WTC11 (cell line): ENCODE results near the gene CPSF2. TPM values are rescaled to one million over a fixed set of nuclear protein-coding genes. Genes with fewer than 3 reads are reported as not detected.

Source experiments
- ATAC-seq: fragments of 200-7000 bp; cut with Tn5 transposase; 2 replicates; pipeline ENCODE4 v1.10.0; 2021; ENCODE audit warnings: mild to moderate bottlenecking, moderate library complexity
- CTCF ChIA-PET: fragments of 300-600 bp; sonication (Branson Sonifier 250); formaldehyde crosslinking; loops from one replicate; lab custom pipeline; 2021; ENCODE audit warnings: antibody characterized with exemption; lab: Charles Lee
- POLR2A ChIA-PET: fragments of 350-600 bp; sonication (Branson Sonifier 250); formaldehyde crosslinking; loops from one replicate; lab custom pipeline; 2021; ENCODE audit warnings: antibody characterized with exemption; lab: Charles Lee
- DNase-seq: peaks from one replicate; pipeline ENCODE4 v3.0.0; 2021; ENCODE audit warnings: low spot score
- H3K27ac Mint-ChIP-seq: 2 replicates; pipeline ENCODE4 v1.8.0; 2021; ENCODE audit warnings: mixed read lengths
- H3K27me3 Mint-ChIP-seq: 2 replicates; pipeline ENCODE4 v1.8.0; 2021; ENCODE audit warnings: low read depth, mild to moderate bottlenecking, moderate library complexity, mixed read lengths
- H3K36me3 Mint-ChIP-seq: 2 replicates; pipeline ENCODE4 v1.8.0; 2021; ENCODE audit warnings: mixed read lengths
- H3K4me1 Mint-ChIP-seq: 2 replicates; pipeline ENCODE4 v1.8.0; 2022; ENCODE audit warnings: mixed read lengths
- H3K4me3 Mint-ChIP-seq: 2 replicates; pipeline ENCODE4 v1.8.0; 2021; ENCODE audit warnings: mild to moderate bottlenecking, moderate library complexity, mixed read lengths
- H3K9me3 Mint-ChIP-seq: 2 replicates; pipeline ENCODE4 v1.8.0; 2021; ENCODE audit warnings: mixed read lengths
- ATF1 ChIP-seq: sonication (generic); formaldehyde crosslinking; IDR thresholded peaks from 2 replicates; pipeline ENCODE4 v1.8.1; 2023; ENCODE audit warnings: mild to moderate bottlenecking, moderate library complexity, missing genetic modification reagents
- ATF2 ChIP-seq: sonication (generic); formaldehyde crosslinking; IDR thresholded peaks from 2 replicates; pipeline ENCODE4 v1.8.1; 2022; ENCODE audit warnings: low read depth, missing genetic modification reagents, borderline replicate concordance
- CDX4 ChIP-seq: fragments of 250-450 bp; sonication (Bioruptor Pico); IDR thresholded peaks from 2 replicates; pipeline ENCODE4 v1.9.0; 2021; ENCODE audit warnings: moderate library complexity, mild to moderate bottlenecking, inconsistent platforms, borderline replicate concordance
- CREB1 ChIP-seq: sonication (generic); formaldehyde crosslinking; IDR thresholded peaks from 2 replicates; pipeline ENCODE4 v1.8.0; 2023; ENCODE audit warnings: mild to moderate bottlenecking, missing genetic modification reagents
- CTCF ChIP-seq: fragments of 200-600 bp; IDR thresholded peaks from 2 replicates; pipeline ENCODE4 v1.8.0; 2022; ENCODE audit warnings: antibody characterized with exemption
- ESRRA ChIP-seq: sonication (generic); formaldehyde crosslinking; IDR thresholded peaks from 2 replicates; pipeline ENCODE4 v1.8.1; 2022; ENCODE audit warnings: mild to moderate bottlenecking, missing genetic modification reagents, borderline replicate concordance
- ETV6 ChIP-seq: sonication (generic); formaldehyde crosslinking; IDR thresholded peaks from 2 replicates; pipeline ENCODE4 v1.8.1; 2022; ENCODE audit warnings: mild to moderate bottlenecking, missing genetic modification reagents
- GRHL2 ChIP-seq: fragments of 250-450 bp; sonication (Bioruptor Pico); IDR thresholded peaks from 2 replicates; pipeline ENCODE4 v1.8.0; 2022; ENCODE audit warnings: mild to moderate bottlenecking, moderate library complexity; ENCODE audit not compliant: insufficient replicate concordance, severe bottlenecking
- HMGXB4 ChIP-seq: sonication (generic); formaldehyde crosslinking; IDR thresholded peaks from 2 replicates; pipeline ENCODE4 v1.8.1; 2023; ENCODE audit warnings: mild to moderate bottlenecking, moderate library complexity, missing genetic modification reagents
- IRF2 ChIP-seq: sonication (generic); formaldehyde crosslinking; IDR thresholded peaks from 2 replicates; pipeline ENCODE4 v1.8.0; 2022; ENCODE audit warnings: low read depth, missing genetic modification reagents, borderline replicate concordance
- JAZF1 ChIP-seq: fragments of 250-450 bp; sonication (Bioruptor Pico); IDR thresholded peaks from 2 replicates; pipeline ENCODE4 v1.9.0; 2021; ENCODE audit warnings: moderate library complexity, mild to moderate bottlenecking, inconsistent platforms
- MXD4 ChIP-seq: fragments of 250-450 bp; sonication (Bioruptor Pico); IDR thresholded peaks from 2 replicates; pipeline ENCODE4 v1.8.0; 2021; ENCODE audit warnings: mild to moderate bottlenecking, moderate library complexity, borderline replicate concordance
- NFATC4 ChIP-seq: fragments of 250-450 bp; sonication (Bioruptor Pico); IDR thresholded peaks from 2 replicates; pipeline ENCODE4 v1.9.0; 2021; ENCODE audit warnings: mild to moderate bottlenecking
- NR2C2 ChIP-seq: sonication (generic); formaldehyde crosslinking; IDR thresholded peaks from 2 replicates; pipeline ENCODE4 v1.8.0; 2022; ENCODE audit warnings: mild to moderate bottlenecking, missing genetic modification reagents
- PREB ChIP-seq: sonication (generic); formaldehyde crosslinking; IDR thresholded peaks from 2 replicates; pipeline ENCODE4 v1.8.1; 2022; ENCODE audit warnings: mild to moderate bottlenecking, missing genetic modification reagents, moderate library complexity, borderline replicate concordance
- TEAD4 ChIP-seq: sonication (generic); formaldehyde crosslinking; IDR thresholded peaks from 2 replicates; pipeline ENCODE4 v1.8.0; 2022; ENCODE audit warnings: mild to moderate bottlenecking, missing genetic modification reagents
- ZNF138 ChIP-seq: sonication (generic); formaldehyde crosslinking; conservative IDR thresholded peaks from 2 replicates; pipeline ENCODE4 v1.8.1; 2022; ENCODE audit warnings: mild to moderate bottlenecking, moderate library complexity, missing genetic modification reagents
- ZNF317 ChIP-seq: sonication (generic); formaldehyde crosslinking; IDR thresholded peaks from 2 replicates; pipeline ENCODE4 v1.8.1; 2023; ENCODE audit warnings: low read depth, mild to moderate bottlenecking, moderate library complexity, missing genetic modification reagents, borderline replicate concordance
- ZNF423 ChIP-seq: fragments of 250-450 bp; sonication (Bioruptor Pico); IDR thresholded peaks from 2 replicates; pipeline ENCODE4 v2.1.2; 2022; ENCODE audit warnings: mild to moderate bottlenecking, moderate library complexity
- ZNF532 ChIP-seq: fragments of 250-450 bp; sonication (Bioruptor Pico); IDR thresholded peaks from 2 replicates; pipeline ENCODE4 v1.9.0; 2021; ENCODE audit warnings: mild to moderate bottlenecking, borderline replicate concordance
- total RNA-seq: library from RNA; stranded (reverse); gene quantifications from 3 replicates; pipeline ENCODE4 v1.2.3, GENCODE V29; 2021

The CPSF2 gene
- total RNA-seq, 1 experiment from 2014 or later: 109 TPM

GRCh38 chr14:92143962-92144361, 22.2 kb downstream of the CPSF2 start (continued):
- no peak for TF ChIP-seq ZNF532 (CRISPR knock-in tag)
- TF ChIP-seq NFATC4 (CRISPR knock-in tag): no peak
- no peak for TF ChIP-seq ATF1
- TF ChIP-seq GRHL2 (CRISPR knock-in tag): no peak
- TF ChIP-seq CTCF: no peak
- no peak for TF ChIP-seq MXD4 (CRISPR knock-in tag)
- no peak for TF ChIP-seq JAZF1 (CRISPR knock-in tag)
- TF ChIP-seq ATF2 (CRISPR knock-in tag): no peak
- no peak for TF ChIP-seq IRF2 (CRISPR knock-in tag)
- TF ChIP-seq CREB1 (CRISPR knock-in tag): no peak
- no peak for TF ChIP-seq HMGXB4 (CRISPR knock-in tag)
- TF ChIP-seq ZNF317 (CRISPR knock-in tag): no peak

- POLR2A ChIA-PET: no interaction called here
- peaks cover 72% of the 10 kb centered on the region for H3K36me3 Mint-ChIP-seq
- no peak for TF ChIP-seq ESRRA (CRISPR knock-in tag)
- TF ChIP-seq ZNF138 (CRISPR knock-in tag): no peak
- TF ChIP-seq ATF2 (CRISPR knock-in tag): no peak
- TF ChIP-seq HMGXB4 (CRISPR knock-in tag): no peak
- TF ChIP-seq TEAD4: no peak
- no peak for TF ChIP-seq ZNF423 (CRISPR knock-in tag)
- TF ChIP-seq PREB (CRISPR knock-in tag): no peak
- TF ChIP-seq NR2C2 (CRISPR knock-in tag): no peak
- TF ChIP-seq ETV6 (CRISPR knock-in tag): no peak
- TF ChIP-seq CDX4 (CRISPR knock-in tag): no peak
- TF ChIP-seq JAZF1 (CRISPR knock-in tag): no peak
These were observed 22.9 kb downstream of the CPSF2 start for GRCh38 chr14:92144708-92145107.

More at GRCh38 chr14:92144708-92145107, 22.9 kb downstream of the CPSF2 start:
- Mint-ChIP-seq H3K27me3 (no peaks in the 10 kb centered on the region), H3K4me1 (no peaks in the 10 kb centered on the region), H3K27ac (no peak overlapping the region), H3K4me3 (no peak overlapping the region), H3K9me3 (no peaks in the 10 kb centered on the region)
- ATAC-seq (no peak), DNase-seq (no peak)
- CTCF ChIA-PET: interaction anchor here (1.0 kb wide), 1 partner anchor 9 kb away, joined by 3 read pairs; no protein-coding TSS in a partner anchor
